HG02884 (cell line): ENCODE data around the gene PHC2.
"Not testable (repeated sequence)": the region's sequence is repeated elsewhere in the genome, so short reads cannot be mapped to it uniquely, and the experiment has no call there.

Experiments used
- ATAC-seq: cut with Tn5 transposase; IDR thresholded peaks from one replicate; pipeline ENCODE4 v1.9.1; 2021; ENCODE audit warnings: mild to moderate bottlenecking, moderate library complexity; ENCODE audit not compliant: unreplicated experiment

Gene PHC2

DNA sequence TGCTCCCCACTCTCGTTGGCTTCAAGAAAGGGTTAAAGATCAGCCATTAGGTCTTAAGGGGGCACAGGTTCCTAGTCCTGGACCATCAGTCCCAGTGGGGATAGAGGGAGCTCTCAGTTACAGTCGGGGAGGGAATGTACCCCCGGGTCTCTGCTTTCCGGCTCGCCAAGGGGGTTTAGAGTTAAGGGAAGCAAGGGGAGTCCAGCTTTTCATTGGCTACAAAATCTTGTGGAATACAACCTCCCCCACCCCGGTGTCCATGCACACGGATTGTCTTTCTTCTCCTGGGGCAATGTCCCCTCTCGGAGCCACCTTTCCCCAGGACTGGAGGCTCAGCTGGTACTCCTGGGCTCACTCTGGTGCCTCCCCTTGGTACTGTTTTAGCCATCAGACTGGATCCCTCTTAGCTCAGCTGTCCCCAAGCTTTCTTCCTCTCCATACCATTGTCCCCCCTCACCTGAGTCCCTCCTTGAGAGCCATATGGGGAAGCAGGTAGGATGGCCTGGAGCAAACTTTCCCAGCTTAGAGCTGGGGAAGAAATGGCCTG lies 110.2 kb downstream of the PHC2 start, which contains the start of gene A3GALT2:
Gene A3GALT2 (minus strand): TSS at position 480 of the 547 bp plus-strand sequence. CDS start 0 bp downstream, at position 480.
- ATAC-seq, result no peak

DNA sequence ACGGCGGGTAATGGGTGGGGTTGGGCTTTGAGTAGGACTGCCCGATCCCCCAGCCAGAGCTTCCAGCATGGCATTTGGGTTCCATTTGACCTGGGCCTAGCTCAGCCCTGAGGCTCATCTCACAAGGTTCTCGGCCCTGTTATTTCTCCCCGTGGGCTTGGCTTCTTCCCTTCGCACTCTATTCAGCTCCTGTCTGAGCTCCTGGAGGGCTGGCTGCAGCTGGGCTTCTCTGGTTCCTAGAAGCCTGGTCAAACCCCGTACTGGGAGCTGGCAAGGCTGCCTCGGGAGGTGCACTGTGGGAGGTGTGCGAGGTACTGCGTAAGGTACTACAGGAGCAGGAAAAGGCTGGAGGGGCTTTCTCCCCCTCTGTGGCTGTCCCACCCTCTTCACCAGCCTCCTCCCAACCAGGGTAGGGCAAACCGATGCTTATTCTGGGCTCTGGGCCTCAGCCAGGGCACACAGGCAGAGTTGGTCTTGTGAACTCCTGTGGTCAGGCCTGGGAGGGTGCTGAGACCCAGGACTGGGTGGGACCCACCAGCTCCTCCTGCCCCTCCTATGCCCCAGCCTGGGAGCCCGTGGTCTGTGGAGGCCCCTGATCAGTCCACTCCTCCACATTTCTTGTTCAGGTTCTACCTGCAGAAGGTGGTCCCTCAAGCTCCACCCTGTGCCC lies 110.8 kb downstream of the PHC2 start:
- ATAC-seq, result no peak

DNA sequence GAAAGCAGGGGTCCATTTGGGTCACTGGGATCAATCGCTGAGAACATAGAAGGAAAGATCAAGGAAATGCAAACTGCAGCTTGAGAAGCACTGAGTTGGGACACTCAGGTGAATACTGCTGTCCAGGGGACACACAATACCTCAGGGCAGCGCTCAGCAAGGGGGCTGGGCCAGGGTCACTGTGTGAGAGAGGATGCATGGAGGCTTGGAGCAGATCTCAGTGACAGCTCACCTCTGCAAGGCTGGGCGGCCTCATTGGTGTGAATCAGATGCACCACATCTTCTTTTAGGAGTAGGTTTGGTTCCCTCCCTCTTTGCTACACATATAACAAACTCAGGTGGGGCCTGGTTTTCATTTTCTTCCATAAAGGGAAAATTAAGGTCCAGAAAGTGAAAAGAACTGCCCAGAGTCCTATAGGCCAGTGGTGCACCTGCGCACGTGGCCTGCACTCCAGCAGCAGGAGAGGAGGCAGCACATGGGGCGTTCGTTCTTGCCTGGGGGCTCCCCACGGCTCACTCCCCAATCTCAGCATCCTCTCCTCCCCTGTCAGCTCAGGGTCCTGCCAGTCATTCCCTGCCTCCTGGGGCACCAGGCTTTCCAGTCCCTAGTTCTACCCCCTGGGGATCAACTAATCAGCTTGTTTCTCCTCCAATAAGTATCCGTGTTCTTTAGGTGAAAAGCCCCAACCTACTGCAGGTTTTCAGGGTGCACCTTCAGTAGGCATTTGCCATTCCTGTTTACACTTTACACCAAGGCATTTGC lies 111.5 kb downstream of the PHC2 start:
- ATAC-seq, result no peak

DNA sequence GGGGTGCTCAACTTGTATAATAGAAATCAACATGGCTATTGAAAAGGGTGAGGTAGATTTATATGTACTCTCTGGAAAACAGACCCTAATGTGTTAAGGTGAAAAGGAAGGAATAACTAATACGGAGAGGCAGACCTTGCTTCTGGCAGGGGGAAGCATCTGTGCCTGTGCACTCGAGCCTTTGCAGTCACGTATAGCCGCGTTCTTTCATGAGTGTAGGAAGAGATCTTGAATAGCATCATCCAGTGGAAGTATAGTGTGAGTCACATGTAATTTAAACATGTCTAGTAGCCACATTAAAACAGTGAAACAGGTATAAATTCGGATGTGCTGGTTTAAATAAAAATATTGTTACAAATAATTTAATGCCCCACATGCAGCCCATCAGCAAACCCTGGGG lies 112.9 kb downstream of the PHC2 start:
- ATAC-seq, result no peak

DNA sequence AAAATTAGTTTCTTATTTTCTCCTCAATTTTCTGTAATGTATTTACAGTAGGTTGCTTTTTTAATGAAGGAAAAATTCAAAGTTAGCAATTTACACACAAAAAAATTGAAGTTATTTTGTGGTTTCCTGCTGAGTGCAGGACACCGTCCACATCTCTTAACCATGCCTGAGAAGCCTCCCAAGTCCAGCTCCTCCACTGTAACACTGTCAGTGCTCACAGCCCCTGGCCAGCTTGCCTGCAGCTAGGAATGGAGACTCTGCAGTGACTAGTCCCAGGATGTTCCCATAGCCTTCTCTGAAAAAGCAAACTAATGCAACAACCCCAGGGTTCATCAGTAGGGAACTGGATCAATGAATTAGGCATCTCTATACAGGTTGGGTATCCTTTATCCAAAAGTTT lies 113.5 kb downstream of the PHC2 start:
- ATAC-seq, result no peak

DNA sequence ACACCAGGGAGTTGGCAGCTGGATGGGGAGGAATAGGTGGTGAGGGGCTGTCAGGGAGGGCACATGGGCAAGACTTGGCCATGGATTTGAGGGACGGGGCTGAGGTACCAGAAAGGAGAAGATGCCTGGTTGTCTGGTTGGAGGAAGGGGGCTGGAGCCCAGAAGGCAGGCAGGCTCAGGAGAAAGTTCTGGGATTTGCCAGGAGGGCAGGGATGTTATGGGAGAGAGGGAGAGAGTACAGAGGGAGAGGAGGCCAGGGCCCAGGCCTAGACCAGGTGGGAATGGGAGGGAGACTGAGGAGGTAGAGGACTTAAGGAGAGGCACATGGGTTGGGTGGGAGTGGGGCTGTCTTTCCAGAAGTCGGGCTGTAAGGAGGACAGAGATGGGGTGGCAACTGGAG lies 114.3 kb downstream of the PHC2 start:
- ATAC-seq, result no peak

DNA sequence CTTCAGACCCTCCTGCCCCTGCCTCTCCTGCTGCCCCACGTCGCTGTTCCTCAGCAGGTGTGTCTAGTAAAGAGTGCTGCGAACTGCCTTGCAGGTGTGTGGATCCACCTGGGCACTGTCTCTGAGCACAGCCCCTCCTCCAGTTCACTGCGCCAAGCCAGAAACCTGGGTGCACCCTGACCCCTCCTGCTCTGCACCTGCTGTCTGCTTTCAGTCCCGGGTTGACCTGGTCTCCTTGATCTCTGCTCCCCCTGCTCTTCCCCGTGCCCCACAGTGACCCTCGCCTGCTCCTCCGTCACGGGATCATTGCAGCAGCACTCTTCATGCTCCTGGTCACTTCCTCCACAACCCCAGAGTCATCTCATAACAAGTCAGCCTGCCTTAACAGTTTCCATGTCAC lies 116.5 kb downstream of the PHC2 start:
- no peak for ATAC-seq

DNA sequence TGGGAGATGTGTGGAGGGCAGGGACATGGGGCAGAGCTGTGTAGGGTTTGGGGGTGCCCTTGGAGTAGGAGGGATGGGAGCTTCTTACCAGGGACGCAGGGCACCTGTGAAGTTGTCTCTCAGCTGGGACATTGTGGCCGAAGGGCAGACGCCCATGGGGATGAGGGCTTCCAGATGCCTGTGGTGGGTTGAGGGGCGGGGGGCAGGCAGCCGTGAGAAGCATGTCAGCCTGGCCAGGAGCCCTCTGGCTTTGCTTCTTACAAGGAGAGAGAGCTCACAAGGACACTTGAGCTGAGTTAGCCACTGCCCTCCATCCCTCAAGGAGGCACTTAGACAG lies 118.5 kb downstream of the PHC2 start:
- no peak for ATAC-seq

DNA sequence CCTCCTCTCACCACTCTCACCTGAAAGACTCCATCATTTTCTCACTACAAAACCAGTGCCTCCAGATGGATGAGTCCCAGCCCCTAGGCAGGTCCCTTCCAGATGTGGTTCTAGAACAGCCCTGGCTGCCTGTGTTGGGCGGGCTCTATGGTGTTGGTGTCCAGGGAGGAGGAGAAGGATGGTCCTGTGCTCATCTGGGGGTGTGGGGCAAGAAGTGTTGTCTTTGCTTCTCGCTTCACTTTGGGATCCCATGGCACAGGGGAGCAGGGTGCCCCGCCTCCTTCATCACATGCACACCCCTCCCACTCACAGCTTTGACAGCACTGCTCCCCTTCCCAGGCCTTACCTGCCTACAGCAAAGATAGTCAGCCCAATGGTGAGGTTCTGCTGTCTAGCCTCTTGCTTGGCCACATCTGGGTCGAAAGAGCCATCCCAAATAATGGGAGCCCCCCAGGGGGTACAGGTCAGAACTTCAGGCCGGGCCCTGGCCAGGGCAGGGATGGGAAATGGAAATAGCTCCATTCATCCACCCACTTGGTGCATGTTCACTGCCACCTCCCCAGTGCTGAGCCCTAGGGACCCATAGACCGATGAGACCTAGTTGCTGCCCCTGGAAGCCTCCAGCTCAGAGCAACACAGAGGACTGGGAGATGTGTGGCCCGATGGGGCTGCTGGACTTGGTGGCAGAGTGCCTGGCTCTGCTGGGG lies 119.0 kb downstream of the PHC2 start:
- ATAC-seq, result no peak

DNA sequence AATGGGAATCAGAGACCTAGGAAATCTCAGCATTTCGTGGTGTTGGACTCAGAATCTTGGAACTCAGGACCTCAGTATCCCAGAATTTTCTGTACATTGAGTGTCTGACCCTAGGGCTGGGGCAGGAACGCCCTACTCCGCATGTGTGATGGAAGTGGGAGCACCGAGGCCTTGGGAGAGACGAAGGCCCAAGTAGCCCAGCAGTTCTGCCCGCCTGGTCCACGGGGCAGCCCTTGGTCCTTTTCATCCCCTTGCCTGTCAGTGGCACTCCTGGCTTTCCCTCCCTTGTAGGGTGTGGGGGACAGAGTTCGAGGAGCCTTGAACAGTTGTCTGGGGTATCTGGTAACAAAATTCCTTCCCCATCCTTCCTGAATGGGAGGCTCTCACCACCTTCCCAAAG lies 120.2 kb downstream of the PHC2 start:
- ATAC-seq, result no peak

DNA sequence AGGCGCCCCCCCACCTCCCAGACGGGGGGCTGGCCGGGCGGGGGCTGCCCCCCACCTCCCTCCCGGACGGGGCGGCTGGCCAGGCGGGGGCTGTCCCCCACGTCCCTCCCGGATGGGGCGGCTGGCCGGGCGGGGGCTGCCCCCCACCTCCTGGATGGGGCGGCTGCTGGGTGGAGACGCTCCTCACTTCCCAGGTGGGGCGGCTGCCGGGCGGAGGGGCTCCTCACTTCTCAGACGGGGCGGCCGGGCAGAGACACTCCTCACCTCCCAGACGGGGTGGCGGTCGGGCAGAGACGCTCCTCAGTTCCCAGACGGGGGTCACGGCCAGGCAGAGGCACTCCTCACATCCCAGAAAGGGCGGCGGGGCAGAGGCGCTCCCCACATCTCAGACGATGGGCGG lies 121.5 kb downstream of the PHC2 start:
- not testable (repeated sequence) for ATAC-seq

DNA sequence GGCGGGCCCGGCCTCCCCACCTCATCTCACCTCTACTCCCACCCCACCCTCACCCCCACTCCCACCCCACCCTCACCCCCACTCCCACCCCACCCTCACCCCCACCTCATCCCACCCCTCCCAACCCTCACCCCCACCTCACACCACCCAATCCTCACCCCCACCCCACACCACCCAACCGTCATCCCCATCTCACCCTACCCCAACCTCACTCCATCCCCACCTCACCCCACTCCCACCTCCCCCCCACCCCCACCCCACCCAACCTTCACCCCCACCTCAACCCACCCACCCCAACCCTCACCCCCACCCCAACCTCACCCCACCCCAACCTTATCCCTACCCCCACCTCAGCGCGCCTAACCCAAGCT lies 123.4 kb downstream of the PHC2 start:
- no peak for ATAC-seq

DNA sequence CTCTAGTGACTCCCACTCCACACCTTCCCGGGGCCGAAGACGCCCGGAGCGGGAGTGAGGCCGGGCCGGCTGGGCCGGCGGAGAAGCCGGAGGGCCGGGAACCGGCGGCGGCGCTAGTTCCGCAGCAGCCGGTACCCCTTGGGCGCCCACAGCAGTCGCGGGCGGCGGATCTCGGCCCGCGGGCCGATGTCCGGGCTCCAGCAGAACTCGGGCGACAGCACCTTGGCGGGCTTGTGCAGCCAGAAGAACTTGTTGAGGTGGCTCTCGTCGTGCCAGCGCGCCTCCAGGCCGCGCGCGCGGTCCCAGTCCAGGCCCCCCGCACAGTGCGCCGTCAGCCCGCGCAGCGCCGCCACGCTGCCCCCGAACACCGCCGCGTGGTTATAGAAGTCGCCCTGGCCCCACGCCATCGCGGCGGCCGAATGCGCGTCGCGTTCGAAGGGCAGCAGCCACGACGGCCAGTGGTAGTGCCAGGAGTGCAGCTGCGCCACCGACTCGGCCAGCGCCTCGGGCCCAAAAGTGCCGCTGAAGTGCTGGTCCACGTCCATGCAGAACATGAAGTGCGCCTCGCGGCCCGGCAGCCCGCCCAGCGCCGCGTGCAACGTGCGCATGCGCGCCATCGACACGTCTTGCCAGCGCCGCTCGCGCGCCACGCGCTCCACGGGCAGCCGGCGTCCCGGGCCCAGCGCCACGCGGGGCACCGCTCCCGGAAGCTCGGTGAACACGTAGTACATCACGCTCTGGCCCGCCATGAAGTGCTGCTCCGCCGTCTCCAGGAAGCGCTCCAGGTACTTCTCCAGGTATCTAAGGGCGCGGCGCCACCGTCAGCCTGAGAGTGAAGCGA lies 124.0 kb downstream of the PHC2 start:
- ATAC-seq, result no peak

DNA sequence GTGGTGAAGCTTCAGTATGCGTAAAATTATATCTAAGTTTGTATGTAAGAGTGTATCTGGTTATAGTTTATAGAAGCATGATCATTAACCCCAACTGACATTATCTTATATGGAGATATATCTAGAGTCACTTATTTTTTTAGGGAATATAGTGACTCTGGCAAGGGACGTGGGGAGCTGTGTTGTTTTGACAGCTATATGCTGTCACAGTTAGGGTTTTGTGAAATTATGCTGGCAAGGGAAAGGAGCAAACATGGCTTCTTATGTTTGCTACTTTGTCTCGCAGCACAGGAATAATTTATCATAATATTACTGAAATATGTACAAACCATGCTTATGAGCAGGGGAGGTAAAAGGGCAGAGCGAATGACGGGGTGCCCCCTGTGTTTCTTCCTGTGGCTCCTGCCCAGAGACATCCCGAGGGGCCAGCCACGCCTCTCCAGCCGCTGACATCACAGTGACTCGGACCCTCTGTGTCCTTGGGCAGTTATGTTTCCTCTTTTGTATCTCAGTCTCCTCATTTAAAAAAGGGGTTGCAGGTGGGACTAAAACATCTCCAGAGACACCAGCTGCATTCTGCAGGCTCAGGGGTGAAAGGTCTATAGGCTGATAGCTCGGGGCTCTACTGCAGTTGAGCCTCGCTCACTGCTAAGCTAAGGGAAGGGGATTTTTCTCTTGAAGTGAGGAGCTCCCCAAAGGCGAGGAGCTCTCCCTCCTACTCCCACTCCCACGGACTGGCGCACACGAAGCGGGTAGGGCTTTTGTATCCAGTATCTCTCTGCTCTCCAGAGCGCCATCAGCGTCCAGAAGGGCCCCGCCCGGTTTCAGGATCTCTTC lies 124.9 kb downstream of the PHC2 start:
- no peak for ATAC-seq

DNA sequence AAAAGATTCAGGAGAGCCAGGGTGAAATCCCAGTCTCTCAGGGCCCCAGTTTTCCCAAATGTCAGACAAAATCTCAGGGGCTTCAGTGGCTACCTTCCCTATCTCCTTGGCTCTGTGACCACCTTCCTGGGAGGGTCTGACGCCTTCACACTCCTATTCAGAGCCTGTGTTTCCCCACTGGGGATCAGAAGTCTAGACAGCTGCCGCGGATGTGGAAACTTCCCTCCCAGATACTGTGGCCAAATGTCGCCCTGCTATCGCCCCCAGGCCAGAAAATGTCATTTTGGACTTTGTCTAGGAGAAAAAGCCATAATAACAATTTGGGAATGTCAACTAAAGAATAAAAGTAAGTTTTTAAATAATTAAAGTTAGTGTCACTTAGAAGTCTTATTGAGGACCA lies 125.9 kb downstream of the PHC2 start:
- ATAC-seq, result no peak

DNA sequence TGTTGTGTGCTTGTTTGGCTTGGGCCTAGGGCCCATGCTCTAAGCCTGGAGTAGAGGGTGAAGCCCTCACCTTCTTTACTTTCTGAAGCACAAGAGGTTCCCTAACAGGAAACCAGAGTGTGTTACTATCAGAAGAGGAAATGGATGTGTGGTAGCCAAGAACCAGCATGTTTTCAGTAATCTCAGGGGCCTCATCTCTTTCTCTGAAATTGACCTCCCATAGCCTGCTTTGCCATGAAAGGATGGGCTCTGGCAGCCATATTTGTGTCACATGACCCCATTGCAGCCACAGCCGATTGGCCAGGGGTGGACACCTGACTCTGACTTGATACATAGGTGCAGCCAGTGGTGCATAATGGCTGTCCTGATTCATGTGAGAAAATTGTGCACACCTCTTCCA lies 128.6 kb downstream of the PHC2 start:
- no peak for ATAC-seq

DNA sequence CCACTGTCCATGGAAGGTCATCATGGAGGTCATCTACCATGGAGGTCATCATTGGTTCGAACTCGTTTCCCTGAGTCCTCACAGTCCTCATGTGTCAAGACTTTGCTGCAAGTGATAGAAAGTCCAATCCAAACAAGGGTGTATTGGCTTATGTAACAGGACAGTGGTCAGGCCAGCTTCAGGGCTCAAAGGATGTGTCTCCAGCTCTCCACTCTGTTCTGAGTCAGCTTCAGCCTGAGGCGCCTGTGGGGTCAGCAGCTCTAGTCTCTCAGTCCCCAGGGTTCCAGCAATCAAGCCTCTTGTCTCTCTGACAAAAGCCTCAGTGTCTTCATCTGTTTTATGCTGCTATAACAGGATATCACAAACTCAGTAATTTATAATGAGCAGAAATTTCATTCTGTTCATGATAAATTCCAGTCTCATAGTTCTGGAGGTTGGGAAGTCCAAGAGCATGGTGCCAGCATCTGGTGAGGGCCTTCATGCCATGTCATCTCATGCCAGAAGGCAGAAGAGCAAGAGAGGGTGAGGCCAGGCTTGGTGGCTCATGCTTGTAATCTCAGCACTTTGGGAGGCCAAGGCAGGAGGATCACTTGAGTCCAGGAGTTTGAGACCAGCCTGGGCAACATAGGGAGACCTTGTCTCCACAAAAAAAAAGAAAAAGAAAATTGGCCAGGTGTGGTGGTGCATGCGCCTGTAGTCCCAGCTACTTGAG lies 129.5 kb downstream of the PHC2 start:
- no peak for ATAC-seq

DNA sequence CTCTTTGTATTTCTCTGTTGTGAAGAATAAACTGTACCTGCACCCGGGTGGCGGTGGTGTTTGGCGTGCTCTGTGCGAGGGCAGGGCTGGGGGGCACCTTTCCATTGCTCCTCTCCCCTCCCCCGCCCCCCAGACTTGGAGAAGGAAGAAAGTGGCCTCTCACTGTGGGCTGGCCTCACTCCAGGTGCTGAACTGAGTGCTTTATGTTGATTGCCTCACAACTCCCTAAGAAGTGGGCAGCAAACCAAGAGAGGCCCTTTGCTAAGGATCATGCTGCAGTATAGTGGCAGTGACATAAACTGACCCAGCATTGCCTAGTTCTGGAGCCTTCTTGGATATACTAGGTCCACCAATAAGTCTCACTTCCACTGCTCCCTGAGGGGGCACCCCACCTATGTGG lies 130.2 kb downstream of the PHC2 start:
- ATAC-seq, result no peak

DNA sequence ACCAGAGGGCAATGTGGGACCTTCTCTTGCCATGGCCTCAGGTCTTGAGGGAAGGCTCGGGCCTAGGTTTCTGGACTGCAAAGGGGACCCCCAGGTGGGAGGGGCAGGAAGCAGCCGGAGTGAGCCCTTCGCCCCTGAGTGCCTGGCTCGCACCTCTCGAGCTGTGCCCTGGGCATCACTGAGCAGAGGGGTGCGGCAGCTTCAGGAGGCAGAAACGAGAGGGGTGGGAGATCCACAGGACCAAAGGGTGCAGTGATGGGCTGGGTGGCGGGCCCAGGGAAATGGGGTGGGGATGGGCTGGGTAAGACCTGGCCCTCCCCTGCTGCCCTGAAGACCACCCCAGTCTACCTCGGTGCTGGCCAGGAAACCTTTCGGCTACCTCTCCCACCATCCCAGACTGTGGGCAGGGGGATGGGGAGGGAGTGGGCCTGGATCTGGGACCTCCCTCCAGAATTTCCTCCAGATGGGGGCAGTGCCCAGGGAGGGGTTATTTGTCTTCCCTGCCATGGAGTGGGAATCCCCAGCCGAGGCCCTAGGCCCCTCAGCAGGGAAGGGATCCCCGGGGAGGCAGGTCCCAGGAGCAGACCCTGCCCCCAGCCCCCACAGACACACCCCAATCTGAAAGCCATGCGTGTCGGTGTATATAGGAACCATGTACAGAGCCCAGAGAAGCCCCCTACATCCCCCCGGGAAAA lies 131.3 kb downstream of the PHC2 start:
- ATAC-seq, result no peak
